Medulla oblongata (tissue), 1 donor: ENCODE data around the gene PRMT5.

ENCODE experiments used
- DNase-seq: peaks from one replicate; pipeline ENCODE4 v3.0.0-alpha.2; 2015; ENCODE audit errors: extremely low spot score

Gene PRMT5

DNA sequence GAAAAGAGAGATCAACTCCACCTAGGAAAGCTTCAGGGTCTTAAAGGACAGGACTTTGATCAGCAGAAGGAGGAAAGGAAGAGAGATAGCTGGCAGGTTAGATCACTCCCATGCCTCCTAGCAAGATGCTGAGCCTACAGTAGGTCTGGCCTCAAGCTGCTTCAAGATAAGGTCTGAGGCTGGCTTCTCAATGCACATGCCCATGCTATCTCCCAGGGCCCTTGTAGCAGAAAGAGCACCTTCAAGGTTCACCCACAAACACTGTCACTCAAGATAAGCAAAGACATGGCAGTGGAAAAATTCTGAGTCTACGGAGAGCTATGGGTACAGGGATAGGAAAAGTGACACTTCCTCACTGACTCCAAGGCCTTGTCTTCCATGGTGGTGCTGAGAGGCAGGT is 31.8 kb downstream of the PRMT5 start:
- no peak for DNase-seq

DNA sequence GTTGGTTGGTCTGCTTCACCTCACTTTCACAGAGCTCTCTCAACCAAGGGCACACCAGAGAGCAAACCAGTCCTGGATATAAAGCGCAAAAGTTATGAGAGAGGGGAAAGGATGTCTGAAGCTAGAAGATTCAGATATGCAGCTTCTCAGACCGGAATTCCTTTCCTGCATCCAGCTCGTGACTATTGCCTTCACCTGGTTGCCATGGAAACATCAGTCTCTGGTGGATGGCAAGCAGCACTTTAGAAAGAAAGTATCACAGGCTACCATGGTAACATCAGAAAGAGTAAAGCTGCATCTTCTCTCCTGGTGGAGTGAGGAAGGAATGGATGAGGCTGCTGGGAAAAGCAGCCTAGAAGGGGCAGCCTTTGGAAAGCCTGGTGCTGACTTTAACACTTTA is 32.4 kb downstream of the PRMT5 start:
- no peak for DNase-seq

DNA sequence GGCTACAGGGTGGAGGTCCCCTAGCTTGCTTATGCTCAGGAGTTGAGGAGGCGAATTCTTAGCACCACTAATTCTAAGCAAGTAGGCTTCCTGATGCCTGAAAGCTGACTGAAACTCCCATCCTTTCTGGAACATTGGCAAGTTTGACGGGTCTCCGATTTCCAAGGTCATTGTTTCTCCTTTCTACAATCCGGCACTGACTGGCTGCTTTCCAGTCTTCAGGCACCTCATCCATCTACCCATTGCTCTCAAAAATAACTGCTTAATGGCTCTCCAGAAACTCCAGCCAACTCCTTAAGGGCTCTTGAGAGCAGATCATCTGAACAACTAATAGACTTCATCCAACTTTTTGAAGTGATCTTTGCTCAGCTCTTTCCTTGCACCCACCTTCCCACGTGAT is 32.8 kb downstream of the PRMT5 start:
- peak; percentile 26 for DNase-seq

DNA sequence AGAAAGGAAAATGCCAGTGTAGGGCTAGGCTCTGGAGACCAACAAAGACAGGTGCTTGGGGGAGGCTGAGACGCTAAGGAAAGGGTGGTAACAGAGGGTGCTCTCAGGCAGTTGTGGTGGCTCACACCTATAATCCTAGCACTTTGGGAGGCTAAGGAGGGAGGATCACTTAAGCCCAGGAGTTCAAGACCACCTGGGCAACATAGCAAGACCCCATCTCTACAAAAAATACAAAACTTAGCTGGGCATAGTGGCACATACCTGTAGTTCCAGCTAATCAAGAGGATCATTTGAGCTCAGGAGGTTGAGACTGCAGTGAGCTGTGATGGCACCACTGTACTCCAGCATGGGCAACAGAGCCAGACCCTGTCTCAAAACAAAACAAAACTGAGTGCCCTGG is 33.8 kb downstream of the PRMT5 start:
- no peak for DNase-seq

DNA sequence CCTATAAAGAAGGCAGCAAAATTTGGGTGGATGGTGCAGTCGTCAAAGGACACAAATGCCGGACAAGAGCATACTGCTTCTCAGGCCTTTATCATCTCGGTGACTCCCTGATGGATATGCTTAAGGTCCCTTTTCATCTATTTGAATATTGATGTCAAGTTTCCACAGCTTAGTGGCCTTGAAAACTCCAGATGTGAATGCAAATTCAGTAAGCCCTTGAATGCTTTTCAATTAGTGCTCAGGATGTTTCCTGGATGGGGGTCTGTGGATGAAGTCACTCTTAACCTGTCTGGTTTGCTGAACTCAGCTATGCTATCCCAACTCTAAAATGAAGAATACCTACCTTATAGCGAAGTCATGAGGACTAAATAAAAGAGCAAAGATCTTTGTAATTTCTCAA is 35.5 kb downstream of the PRMT5 start:
- DNase-seq: no peak

DNA sequence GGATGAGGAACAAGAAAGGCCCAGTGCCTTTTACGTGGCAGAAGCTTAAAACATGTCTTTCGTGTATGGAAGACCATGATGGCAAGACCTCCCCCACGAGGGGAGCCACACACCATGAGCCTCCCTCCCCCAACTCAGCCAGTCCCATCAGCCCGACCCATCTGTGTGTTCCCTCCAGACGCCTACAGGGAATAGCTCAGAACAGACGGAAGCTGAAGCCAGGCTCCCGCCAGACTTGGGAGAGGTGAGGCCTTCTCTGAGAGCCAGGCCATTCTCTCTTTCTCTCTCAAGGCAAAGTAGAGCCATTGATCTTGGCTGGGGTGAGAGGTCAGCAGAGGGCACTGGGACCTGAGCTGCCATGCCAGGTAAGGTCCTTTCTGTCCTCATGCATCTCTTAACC is 36.7 kb downstream of the PRMT5 start:
- no peak for DNase-seq

DNA sequence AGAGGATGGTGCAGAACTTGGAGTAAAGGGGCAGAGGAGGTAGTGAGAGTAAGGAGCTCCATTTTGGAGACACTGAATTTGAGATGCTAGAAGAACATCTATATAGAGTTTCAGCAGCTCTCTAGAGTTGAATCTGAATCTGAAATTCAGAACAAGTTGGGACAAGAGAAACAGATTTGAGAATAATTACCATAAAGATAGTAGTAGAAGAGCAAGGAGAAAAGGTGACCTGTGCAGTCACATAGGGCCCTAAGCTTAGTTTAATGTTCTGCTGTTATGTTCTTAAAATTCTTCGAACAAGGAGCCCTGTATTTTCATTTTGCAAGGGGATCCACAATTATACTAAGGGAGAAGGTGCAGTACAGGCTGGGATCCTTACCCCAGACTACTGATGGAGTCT is 38.8 kb downstream of the PRMT5 start:
- no peak for DNase-seq

DNA sequence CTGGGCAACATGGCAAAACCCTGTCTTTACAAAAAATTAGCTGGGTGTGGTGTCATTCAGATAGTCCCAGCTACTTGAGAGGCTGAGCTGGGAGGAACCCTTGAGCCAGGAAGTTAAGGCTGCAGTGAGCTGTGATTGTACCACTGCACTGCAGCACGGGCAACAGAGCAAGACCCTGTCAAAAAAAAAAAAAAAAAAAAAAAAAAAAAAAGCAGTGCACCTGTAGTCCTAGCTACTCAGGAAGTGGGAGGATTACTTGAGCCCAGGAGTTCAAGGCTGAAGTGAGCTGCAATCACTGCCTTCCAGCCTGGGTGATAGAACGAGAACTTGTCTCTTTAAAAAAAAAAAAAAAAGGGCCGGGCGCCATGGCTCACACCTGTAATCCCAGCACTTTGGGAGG is 40.5 kb downstream of the PRMT5 start:
- DNase-seq: no peak

DNA sequence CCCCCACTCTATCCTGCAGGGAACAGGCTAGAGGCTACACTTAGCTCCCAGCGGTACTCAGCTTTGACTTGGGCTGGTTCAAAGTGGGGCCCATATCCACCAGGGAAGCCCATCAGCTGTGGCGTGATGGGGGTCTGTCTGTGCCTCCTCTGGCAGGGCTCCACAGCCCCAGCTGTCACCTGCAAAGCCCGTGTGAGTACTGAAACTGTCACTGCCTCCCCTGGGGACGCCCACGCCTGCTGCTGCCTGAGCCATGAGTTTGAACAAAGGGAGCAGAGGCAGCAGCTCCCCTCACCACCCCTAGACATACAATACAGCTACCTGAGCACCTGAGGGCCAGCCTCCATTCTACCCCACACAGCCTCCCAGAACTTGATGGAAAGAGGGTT is 41.2 kb downstream of the PRMT5 start:
- no peak for DNase-seq

DNA sequence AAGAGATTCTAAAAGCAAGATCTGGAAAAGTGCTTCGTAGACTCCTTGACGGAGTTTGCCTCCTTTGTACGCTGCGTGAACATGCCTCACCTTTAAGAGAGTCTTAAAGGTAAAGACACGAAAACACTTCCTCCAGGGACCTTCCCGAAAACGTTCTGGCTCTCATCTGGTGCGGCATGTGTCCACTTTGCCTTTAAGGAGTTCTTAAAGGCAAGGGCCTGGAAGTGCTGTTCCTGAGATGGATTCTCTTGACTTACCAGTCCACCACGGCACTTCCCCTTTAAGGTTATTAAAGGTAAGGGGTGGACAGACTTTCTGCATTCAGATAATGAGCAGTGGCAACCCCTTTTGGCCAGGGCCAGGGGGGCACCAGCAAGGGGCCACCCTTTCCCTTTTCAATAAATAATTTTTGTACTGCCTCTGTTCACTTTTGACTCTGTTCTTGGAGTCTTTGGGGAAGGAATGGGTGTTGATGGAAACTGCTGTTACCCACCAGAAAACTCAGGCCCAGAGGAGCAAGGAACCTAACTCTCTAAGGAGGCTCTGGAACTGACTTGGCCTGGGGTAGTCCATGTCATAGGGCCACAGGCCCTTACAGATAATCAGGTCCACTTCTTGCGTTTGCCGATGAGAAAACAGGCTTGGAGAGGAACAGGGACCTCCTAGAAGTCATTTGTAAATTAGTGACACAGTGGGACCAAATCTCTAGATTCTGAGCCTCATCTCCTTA is 41.8 kb downstream of the PRMT5 start:
- DNase-seq: peak; percentile 53

DNA sequence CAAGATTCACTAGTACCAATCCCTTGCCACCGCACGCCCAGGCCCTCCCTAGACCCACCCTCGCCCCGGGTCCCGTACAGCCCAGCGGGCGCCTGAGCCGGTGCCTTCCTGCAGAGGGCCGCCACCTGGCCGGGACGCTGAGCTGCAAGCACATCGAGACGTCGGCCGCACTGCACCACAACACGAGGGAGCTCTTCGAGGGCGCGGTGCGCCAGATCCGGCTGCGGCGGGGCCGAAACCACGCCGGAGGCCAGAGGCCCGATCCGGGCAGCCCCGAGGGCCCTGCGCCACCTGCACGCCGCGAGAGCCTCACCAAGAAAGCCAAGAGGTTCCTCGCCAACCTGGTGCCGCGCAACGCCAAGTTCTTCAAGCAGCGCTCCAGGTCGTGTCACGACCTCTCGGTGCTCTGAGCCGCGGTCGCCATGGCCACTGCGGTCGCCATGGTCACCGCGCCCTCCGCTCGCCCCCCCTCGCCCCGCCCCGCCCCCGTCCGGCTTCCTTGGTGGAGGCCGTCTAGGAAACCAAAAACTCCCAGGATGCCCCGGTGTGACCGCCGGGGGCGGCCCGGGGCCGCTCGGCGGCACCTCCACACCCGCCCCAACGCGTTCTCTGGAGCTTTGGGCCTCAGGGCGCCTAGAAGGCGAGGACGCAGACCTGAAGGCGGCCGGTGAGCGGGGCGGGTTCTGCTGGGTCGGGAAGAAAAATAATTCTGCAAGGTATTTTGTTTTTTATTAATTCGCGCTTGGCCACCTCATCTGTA is 42.5 kb downstream of the PRMT5 start:
- peak; percentile 40 for DNase-seq

DNA sequence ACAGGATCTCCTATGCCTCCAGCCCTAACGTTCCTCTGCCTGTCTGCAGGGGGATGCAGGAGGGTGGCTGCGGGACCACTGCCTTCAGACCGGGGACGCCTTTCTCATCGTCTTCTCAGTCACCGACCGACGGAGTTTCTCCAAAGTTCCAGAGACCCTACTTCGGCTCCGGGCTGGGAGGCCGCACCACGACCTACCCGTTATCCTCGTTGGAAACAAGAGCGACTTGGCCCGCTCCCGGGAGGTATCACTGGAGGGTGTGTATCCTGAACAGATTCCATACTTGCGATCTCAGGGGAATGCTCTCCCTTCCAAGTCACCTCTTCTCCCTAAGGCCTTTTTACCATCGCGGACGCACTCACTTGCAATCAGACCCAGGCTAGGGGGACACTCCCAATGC is 43.2 kb downstream of the PRMT5 start:
- DNase-seq: no peak

DNA sequence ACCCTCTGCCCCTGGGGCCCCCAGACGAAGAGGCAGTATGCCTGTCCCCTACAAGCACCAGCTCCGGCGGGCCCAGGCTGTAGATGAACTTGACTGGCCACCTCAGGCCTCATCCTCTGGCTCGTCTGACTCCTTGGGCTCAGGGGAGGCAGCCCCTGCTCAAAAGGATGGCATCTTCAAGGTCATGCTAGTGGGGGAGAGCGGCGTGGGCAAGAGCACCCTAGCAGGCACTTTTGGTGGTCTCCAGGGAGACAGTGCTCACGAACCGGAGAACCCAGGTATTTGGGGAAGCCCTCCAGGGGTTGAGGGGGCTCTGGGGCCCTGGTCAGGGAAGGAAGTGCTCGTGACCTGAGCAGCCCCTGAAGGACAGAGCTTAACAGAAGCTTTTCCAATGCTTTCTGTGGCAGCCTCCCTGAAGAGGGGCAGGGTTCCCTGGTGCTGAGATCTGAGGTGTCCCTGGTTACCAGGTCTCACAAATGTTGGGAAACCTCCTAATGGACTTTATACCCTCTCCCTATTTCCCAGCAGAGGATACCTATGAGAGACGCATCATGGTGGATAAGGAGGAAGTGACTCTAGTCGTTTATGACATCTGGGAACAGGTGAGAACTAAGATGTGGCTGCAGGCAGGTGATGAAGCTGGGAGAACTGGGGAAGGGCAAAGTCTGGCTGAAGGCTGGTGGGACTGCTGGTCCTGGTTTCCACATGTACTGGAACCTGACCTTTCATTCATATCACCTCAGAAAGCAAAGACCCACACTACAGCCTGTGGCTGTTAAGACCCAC is 44.2 kb downstream of the PRMT5 start:
- no peak for DNase-seq

DNA sequence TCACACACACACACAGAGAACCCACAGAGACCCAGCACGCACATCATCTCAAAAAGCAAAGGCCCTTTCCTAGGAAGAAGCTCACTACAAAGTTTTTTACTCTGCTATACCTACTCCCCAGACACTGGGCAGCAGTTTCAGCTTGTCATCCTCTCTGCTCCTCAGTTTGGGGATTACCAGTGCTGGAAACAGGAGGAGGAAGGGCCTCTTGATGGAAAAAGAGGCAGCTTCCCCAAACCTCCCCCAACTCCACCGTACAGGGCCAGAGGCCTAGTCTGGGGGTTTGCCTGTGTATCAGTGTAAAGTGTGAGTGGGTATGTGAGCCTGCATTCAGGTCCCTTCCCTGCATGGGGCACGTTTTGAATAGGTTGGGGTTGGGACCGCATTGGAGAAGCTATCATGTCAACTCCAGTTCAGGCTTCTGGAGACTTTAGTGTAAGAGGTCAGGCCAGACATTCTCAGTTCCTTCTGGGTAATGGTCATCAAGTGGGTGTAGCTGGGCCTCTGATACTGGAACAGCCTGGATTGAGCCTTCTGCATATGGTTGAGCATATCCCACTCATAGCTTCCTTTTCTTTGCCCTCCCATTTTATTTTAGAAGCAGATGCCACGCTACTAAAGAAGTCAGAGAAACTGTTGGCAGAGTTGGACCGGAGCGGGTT is 45.0 kb downstream of the PRMT5 start:
- DNase-seq: no peak

DNA sequence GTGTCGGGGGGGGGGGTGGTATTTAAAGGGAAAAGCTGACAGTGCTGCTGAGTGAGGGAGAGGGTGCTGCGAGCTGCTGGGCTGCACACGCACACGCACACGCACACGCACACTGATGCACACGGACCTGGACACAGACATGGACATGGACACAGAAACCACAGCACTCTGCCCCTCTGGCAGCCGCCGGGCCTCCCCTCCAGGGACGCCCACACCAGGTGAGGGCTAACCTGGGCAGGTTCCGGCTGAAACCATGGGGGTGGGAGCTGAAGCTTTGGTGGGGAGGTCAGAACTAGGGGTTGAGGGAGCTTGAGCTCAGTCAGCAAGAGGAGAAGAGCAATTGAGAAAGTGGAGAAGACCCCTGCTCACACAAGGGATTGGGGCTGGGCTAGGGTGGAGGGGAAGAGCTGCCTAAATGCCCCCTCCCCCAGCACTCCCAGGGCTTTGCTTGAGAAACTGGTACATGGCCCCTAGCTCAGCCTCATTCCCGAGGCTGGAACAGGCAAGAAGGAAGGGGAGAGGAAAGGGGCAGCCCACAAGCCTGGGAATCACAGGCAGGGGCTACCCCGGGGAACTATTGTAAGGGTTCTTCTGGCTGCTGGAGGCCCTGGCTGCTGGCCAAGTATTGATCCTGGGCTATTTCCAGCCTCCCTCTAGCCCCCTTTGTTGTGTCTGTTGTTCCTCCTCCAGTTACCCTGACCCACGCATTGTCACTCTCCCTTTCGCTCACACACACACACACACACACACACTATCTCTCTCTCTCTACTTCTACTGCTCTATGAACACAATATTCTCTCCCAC is 45.8 kb downstream of the PRMT5 start, which contains the start of gene REM2:
Gene REM2 (plus strand): TSS at position 50 of the 804 bp plus-strand sequence. CDS start 66 bp downstream, at position 116.
- no peak for DNase-seq

DNA sequence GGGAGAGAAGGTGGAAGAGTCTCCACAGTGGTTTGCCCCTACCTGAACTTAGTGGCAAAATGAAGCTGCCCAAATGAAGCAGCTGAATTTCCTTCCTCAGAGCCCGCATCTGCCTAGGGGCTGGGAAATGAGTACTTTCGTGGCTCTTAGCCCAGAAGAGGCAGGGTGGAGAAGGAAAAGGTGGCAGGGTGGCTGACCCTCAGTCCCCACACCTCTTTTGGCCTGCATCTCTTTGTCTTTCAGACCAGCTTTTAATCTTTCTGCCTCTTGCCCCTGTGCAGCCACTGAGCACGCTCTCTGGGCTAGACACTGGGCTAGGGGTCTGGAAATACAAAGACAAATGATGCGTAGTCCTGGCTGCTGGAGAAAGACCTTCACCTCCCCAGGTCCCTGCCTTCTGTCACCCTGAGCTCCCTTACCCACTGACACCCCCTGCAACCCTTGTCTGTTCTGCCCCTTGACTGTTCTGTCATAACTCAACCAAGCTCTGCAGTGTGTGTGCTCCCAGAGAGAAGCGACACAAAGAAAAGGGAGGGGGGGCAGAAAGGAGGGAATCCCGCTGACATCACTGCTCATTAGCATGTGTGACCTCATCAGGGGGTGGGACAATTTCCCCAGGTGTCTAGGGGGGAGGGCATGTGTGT is 46.5 kb downstream of the PRMT5 start:
- DNase-seq: peak; percentile 51

DNA sequence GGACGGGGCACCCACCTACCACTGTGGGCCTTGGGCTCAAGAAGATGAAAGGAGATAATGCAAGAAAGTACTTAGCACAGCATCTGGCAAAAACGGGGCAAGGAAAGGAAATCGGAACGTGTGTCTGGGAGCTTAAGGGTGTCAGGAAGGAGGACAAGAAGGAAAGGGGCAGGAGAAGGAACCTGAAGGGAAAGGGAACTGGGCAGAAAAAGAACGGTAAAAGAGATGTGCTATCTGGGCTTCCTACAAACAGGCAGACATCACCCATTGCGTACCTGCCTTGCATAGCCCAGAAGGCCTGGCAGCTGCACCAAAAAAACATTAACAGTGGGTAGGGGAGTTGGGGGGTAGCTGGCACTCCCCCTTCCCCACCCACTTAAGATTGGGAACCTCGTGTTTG is 47.1 kb downstream of the PRMT5 start:
- no peak for DNase-seq

DNA sequence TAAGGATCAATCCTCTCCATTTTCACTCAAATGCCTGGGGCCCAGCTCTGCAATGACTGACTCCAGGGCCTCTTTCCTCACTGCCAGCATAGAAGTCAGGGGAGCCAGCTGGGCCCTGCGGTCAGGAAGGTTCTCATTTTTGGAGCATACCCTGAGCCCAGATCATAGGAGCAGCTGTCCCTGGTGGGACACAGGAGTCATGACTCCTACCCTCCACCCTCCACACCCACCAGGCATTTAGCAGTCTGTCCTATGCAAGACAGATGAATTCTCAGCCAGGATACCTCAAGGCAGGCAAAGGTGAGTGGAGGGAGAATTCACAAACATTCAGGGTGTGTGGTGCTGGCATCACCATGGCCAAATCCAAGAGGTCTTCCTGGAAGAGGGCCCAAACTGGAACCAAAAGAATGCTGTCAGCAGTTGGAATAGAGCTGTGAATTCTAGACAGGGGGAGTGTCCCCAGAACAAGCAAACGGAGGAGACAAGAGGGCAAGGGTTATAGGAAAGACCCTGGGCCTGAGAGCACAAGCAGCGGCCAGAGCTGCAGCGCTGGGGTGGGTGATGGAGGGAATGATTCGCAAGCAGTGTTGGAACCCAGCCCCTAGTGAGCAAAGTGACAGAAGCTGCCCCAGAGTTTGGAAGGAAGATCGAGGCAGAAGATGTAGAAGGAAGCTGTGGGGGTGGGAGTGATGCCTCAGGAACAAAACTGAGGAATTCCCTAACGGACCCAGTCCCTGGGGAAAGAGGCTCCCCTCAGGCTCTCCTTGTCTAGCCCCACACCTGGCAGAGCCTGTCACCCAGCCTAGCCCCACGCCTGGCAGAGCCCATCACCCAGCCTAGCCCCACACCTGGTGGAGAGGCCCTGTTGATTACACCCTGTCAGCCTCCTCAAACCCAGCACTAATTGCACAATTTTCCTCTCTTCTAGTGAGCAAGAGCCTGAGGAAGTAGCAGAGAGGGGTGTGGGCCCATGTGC is 50.6 kb downstream of the PRMT5 start:
- DNase-seq: no peak

DNA sequence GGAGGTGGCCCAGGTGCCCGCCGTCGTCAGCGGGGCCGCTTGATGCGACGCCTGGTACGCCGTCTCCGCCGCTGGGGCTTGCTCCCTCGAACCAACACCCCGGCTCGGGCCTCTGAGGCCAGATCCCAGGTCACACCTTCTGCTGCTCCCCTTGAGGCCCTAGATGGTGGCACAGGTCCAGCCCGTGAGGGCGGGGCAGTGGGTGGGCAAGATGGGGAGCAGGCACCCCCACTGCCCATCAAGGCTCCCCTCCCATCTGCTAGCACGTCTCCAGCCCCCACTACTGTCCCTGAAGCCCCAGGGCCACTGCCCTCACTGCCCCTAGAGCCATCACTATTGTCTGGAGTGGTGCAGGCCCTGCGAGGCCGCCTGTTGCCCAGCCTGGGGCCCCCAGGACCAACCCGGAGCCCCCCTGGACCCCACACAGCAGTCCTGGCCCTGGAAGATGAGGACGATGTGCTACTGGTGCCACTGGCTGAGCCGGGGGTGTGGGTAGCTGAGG is 52.1 kb downstream of the PRMT5 start:
- no peak for DNase-seq
